Activated CD8-positive, alpha-beta T cell treated with anti-CD3 and anti-CD28 coated beads for 36 hours (primary cell): ENCODE data around the gene ZNF771. TPM values are rescaled to one million over a fixed set of nuclear protein-coding genes. Genes with fewer than 3 reads are reported as not detected.
A peak's percentile ranks its signal among the peaks of the same experiment; 100 is the strongest.

Source experiments
- ATAC-seq: fragments of 200-7000 bp; cut with Tn5 transposase; one replicate; pipeline ENCODE4 v1.10.0; 2021; ENCODE audit warnings: mild to moderate bottlenecking, moderate library complexity
- CTCF ChIA-PET: fragments of 350-600 bp; sonication (Branson Sonifier 250); formaldehyde crosslinking; loops from one replicate; lab custom pipeline; 2021; ENCODE audit warnings: antibody characterized with exemption; lab: Charles Lee
- POLR2A ChIA-PET: fragments of 350-600 bp; sonication (Branson Sonifier 250); formaldehyde crosslinking; loops from one replicate; lab custom pipeline; 2021; ENCODE audit warnings: antibody characterized with exemption; lab: Charles Lee
- DNase-seq: peaks from one replicate; pipeline ENCODE4 v3.0.0-alpha.2; 2020
- H3K27ac Mint-ChIP-seq: one replicate; pipeline ENCODE4 v1.8.0; 2021; ENCODE audit warnings: mild to moderate bottlenecking, mixed read lengths
- H3K27me3 Mint-ChIP-seq: one replicate; pipeline ENCODE4 v1.8.0; 2021; ENCODE audit warnings: mixed read lengths
- H3K36me3 Mint-ChIP-seq: one replicate; pipeline ENCODE4 v1.8.0; 2021; ENCODE audit warnings: low read depth, mixed read lengths
- H3K4me1 Mint-ChIP-seq: one replicate; pipeline ENCODE4 v1.8.0; 2021; ENCODE audit warnings: low read depth, mixed read lengths
- H3K4me3 Mint-ChIP-seq: one replicate; pipeline ENCODE4 v1.8.0; 2021; ENCODE audit warnings: mild to moderate bottlenecking, moderate library complexity, mixed read lengths
- H3K9me3 Mint-ChIP-seq: one replicate; pipeline ENCODE4 v1.8.0; 2021; ENCODE audit warnings: mixed read lengths
- intact Hi-C: fragments of 100-400 bp; cut with micrococcal nuclease; formaldehyde crosslinking; loops from one replicate; pipeline ENCODE4 v1.10.0; 2022
- total RNA-seq, 2 experiments: library from RNA; stranded (reverse); gene quantifications; one replicate each; pipeline ENCODE4 v1.2.3, GENCODE V29; 2021
- TF ChIP-seq, protein P1 (sequence below): fragments of 200-600 bp; IDR thresholded peaks from one replicate; pipeline ENCODE4 v1.8.0; 2022; ENCODE audit warnings: antibody characterized with exemption, mild to moderate bottlenecking

Gene ZNF771
- total RNA-seq, 2 experiments from 2014 or later: 5.4 to 6.6 TPM

GRCh38 chr16:30372038-30372712 lies 35.2 kb upstream of the ZNF771 start:
- peaks cover 33% of the 10 kb centered on the region for H3K4me1 Mint-ChIP-seq
- ChIA-PET POLR2A (interaction anchor here (0.7 to 8.0 kb wide), 6 partner anchors 10 to 190 kb away, joined by 3 to 73 read pairs (median 3); partner anchors contain the start of genes CD2BP2, ITGAL, SEPTIN1 and ZNF48), CTCF (interaction anchor here (1.0 to 2.3 kb wide), 5 partner anchors 23 to 243 kb away, joined by 3 to 19 read pairs (median 3); partner anchors contain the start of gene ZNF48)
- intact Hi-C loops: loop anchor here (5.0 to 10.0 kb wide), 3 partner anchors 35 to 307 kb away; partner anchors contain the start of genes ALDOA, TBX6, YPEL3 and ZNF771
- no peak for ATAC-seq
- H3K36me3 Mint-ChIP-seq: peaks cover 18% of the 10 kb centered on the region
- no peaks in the 10 kb centered on the region for H3K27me3 Mint-ChIP-seq
- no peak for DNase-seq
- no peaks in the 10 kb centered on the region for H3K9me3 Mint-ChIP-seq
- peak overlapping the region; percentile 75 for H3K4me3 Mint-ChIP-seq
- H3K27ac Mint-ChIP-seq: peak overlapping the region; percentile 92
- TF ChIP-seq, protein P1, sequence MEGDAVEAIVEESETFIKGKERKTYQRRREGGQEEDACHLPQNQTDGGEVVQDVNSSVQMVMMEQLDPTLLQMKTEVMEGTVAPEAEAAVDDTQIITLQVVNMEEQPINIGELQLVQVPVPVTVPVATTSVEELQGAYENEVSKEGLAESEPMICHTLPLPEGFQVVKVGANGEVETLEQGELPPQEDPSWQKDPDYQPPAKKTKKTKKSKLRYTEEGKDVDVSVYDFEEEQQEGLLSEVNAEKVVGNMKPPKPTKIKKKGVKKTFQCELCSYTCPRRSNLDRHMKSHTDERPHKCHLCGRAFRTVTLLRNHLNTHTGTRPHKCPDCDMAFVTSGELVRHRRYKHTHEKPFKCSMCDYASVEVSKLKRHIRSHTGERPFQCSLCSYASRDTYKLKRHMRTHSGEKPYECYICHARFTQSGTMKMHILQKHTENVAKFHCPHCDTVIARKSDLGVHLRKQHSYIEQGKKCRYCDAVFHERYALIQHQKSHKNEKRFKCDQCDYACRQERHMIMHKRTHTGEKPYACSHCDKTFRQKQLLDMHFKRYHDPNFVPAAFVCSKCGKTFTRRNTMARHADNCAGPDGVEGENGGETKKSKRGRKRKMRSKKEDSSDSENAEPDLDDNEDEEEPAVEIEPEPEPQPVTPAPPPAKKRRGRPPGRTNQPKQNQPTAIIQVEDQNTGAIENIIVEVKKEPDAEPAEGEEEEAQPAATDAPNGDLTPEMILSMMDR: no peak

DNA sequence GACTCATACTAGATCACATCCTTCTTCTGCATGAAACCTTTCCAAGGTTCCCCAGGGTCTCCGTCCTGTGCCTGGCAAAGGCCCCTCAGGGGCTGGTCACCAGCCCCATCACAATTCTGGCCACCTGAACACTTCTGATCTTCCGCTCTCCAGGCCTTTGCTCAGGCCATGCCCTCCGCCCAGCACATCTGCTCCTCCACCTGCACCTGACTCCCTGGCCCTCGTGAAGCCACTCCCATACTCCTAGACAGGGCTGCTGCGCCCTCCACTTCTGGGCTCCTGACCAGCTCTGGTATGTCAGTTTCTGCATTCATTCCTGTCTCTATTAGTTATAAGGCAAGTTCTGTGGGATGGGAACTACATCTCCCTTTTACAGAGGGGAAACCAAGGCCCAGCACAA lies 34.7 kb upstream of the ZNF771 start:
- Mint-ChIP-seq H3K27me3 (no peaks in the 10 kb centered on the region), H3K9me3 (no peaks in the 10 kb centered on the region), H3K36me3 (peaks cover 12% of the 10 kb centered on the region), H3K27ac (peak overlapping the region; percentile 92), H3K4me3 (no peak overlapping the region), H3K4me1 (peaks cover 30% of the 10 kb centered on the region)
- TF ChIP-seq, protein P1: no peak
- DNase-seq (no peak), ATAC-seq (no peak)
- intact Hi-C loops: loop anchor here (5.0 to 10.0 kb wide), 3 partner anchors 35 to 308 kb away; partner anchors contain the start of genes ALDOA, TBX6, YPEL3 and ZNF771
- ChIA-PET POLR2A (interaction anchor here (2.3 to 8.0 kb wide), 2 partner anchors 10 to 15 kb away, joined by 14 to 73 read pairs; partner anchors contain the start of genes CD2BP2 and SEPTIN1), CTCF (interaction anchor here (1.5 to 2.3 kb wide), 2 partner anchors 37 to 243 kb away, joined by 3 to 19 read pairs; no protein-coding TSS in a partner anchor)

GRCh38 chr16:30374538-30374937 lies 32.9 kb upstream of the ZNF771 start, which contains the start of gene MYL11:
Gene MYL11, plus strand, starts transcription at chr16:30374802. Its CDS starts 56 bp downstream, at chr16:30374858.
- DNase-seq (no peak), ATAC-seq (no peak)
- Mint-ChIP-seq H3K9me3 (no peaks in the 10 kb centered on the region), H3K36me3 (peaks cover 15% of the 10 kb centered on the region), H3K4me3 (no peak within 1 kb of the TSS), H3K4me1 (peaks cover 30% of the 10 kb centered on the region), H3K27me3 (no peaks in the 10 kb centered on the region), H3K27ac (peak within 1 kb of the TSS; percentile 68)
- intact Hi-C loops: loop anchor here (5.0 to 10.0 kb wide), 3 partner anchors 33 to 310 kb away; partner anchors contain the start of genes ALDOA, TBX6, YPEL3 and ZNF771
- ChIA-PET POLR2A (interaction anchor here (0.6 to 8.0 kb wide), 3 partner anchors 8 to 92 kb away, joined by 3 to 73 read pairs (median 4); partner anchors contain the start of gene CD2BP2), CTCF (no interaction called here)
- TF ChIP-seq, protein P1: no peak

DNA sequence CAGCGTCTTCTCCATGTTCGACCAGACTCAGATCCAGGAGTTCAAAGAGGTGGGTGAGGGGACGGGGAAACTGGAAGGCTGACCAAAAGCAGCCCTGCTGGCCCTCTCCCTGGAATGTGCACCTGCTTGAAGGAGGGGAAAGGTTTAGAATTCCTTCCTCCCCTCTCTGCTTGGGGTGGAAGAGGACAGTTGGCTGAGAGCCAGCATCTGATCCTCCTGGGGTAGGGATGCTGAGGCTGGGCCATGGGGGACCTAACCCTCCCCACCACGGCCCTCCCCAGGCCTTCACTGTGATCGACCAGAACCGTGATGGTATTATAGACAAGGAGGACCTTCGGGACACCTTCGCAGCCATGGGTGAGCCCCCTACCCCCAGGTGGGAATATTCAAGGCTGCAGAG lies 31.5 kb upstream of the ZNF771 start:
- ChIA-PET POLR2A (no interaction called here), CTCF (interaction anchor here (1.2 kb wide), 1 partner anchor 34 kb away, joined by 5 read pairs; no protein-coding TSS in a partner anchor)
- intact Hi-C loops: loop anchor here (10.0 kb wide), 2 partner anchors 281 to 311 kb away; partner anchors contain the start of genes ALDOA, TBX6 and YPEL3
- peaks cover 39% of the 10 kb centered on the region for H3K4me1 Mint-ChIP-seq
- DNase-seq (no peak), ATAC-seq (no peak)
- TF ChIP-seq, protein P1: no peak
- H3K36me3 Mint-ChIP-seq: peaks cover 25% of the 10 kb centered on the region
- no peaks in the 10 kb centered on the region for H3K9me3 Mint-ChIP-seq
- peak overlapping the region; percentile 68 for H3K27ac Mint-ChIP-seq
- no peak overlapping the region for H3K4me3 Mint-ChIP-seq
- H3K27me3 Mint-ChIP-seq: no peaks in the 10 kb centered on the region
